Femur (tissue), 1 donor: ENCODE data around the gene RUBCNL.

ENCODE experiments used
- DNase-seq: peaks from one replicate; pipeline ENCODE4 v3.0.0-alpha.2; 2017

RUBCNL gene

GRCh38 chr13:46297361-46297811, 89.7 kb downstream of the RUBCNL start:
- DNase-seq = no peak

DNA sequence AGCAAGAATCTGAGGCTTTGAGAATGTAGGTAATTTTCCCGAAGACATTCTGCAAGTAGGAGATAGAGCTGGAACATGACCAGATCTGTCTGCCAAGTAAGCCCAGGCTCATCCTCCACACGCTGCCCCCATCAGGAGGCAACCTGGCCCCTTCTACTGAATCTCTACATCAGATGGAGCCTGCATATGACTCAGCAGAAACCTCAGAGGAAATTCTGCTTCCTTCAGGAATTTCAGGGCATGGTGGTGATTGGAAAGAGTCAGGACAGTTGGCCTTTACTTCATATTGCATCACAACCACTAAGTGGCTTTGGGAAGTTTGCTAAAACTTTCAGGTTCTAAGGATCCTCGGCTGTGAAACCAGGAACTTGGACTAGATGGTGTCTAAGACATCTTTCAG, 90.1 kb downstream of the RUBCNL start:
- no peak for DNase-seq

DNA sequence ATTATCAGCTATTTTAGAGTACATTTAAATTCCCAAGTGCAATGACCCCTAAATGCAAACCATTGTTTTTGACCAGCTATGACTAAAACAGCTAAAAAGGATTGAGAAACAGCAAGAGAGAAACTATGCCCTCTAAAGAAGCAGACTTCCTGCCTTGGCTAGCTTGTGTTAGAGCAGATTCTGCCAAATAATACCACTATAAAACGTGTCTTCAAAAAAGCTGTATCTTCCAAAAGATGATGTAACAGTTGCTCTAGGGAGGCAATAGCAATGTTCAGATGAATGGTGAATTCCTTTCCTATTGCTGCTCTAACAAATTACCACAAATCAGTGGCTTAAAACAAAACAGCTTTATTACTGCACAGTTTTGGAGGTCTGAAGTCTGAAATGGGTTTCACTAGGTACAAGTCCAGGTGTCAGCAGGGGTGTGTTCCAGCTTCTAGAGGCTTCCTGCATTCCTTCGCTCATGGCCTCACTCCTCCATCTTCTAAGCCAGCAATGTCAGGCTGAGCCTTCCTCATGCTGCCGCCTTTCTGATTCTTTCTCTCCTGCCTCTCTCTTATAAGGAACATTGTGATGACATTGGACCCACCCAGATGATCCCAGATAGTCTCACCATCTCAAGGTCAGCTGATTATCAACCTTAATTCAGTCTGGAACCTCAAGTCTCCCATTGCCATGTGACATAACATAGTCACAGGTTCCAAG, 90.8 kb downstream of the RUBCNL start:
- no peak for DNase-seq

DNA sequence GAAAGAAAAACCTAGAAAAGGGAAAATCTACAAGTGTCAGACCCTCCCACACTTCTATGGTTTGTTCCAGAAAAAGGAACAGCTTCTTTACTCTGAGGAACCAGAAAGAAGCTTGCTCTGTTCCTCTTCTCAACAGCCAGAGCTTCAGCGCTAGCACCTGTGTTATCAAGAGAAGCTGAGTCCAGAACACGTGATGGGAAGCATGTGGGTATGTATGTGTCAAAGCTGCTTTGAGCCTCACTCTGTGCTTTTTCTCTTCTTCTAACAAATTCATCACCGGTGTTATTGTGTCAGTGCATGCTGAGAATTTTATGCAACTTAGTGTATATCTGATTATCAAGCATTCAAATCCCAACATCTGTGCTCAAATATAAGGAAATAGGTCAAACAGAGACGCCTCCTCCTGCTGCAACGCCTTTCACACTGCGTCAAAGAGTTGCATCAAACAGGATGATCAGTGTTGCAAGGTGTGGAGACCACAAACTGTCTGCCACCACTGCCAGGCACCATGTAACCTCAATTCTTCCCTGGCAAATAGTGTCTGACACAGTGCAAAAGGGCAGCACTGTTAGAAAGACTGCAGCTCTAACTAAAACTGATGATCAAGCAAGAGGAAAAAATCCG, 91.4 kb downstream of the RUBCNL start:
- DNase-seq = peak; percentile 48

GRCh38 chr13:46293436-46293835, 93.6 kb downstream of the RUBCNL start:
- no peak for DNase-seq
